Measurements from ENCODE around the gene SLC22A12. TPM values are rescaled to one million over a fixed set of nuclear protein-coding genes. Genes with fewer than 3 reads are reported as not detected.

SLC22A12 gene
- total RNA-seq, 1 donor from 2014 or later, result not detected

DNA sequence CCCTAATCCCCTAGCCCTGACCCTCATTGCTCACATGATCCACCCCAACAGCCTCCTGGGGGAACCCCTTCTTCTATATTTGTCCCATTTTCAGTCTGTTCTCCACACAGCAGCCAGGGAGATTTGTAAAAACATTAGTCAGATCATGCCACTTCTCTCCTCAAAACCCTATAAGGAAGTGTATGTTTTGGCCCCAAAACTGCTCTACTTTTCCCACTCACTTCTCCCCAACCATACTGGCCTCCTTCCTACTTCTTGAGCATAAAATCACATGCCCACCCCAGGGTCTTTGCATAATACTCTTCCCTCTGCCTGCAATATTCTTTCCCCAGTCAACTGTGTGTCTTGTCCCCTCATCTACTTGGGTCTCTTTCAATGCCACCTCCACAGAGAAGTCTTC, 4.7 kb upstream of the SLC22A12 start:
- H3K36me3 ChIP-seq (ENCODE audit: control insufficient read depth, insufficient read depth, low read length), result no peaks in the 10 kb centered on the region

GRCh38 chr11:64588701-64589100, 2.3 kb upstream of the SLC22A12 start:
- no peak for DNase-seq (ENCODE audit: low read depth)
- Histone ChIP-seq H3K36me3 (ENCODE audit: control insufficient read depth, insufficient read depth, low read length) (no peaks in the 10 kb centered on the region), H3K27me3 (ENCODE audit: control insufficient read depth, insufficient read depth, low read length) (peaks cover 6% of the 10 kb centered on the region), H3K4me3 (ENCODE audit: low read depth, low read length) (no peak overlapping the region)
- no peak for TF ChIP-seq CTCF (IDR thresholded peaks at IDR 0.05; ENCODE audit: insufficient read depth, low read length, poor library complexity, severe bottlenecking)

More for the DNA sequence above, 4.7 kb upstream of the SLC22A12 start:
- no peak for TF ChIP-seq CTCF (IDR thresholded peaks at IDR 0.05; ENCODE audit: insufficient read depth, low read length, poor library complexity, severe bottlenecking)
- H3K4me3 ChIP-seq (ENCODE audit: low read depth, low read length), result no peak overlapping the region
- DNase-seq (ENCODE audit: low read depth), result no peak
- peaks cover 6% of the 10 kb centered on the region for H3K27me3 ChIP-seq (ENCODE audit: control insufficient read depth, insufficient read depth, low read length)

GRCh38 chr11:64591257-64592233, 525 bp downstream of the SLC22A12 start:
- Histone ChIP-seq H3K36me3 (ENCODE audit: control insufficient read depth, insufficient read depth, low read length) (no peaks in the 10 kb centered on the region), H3K4me3 (ENCODE audit: low read depth, low read length) (no peak overlapping the region), H3K27me3 (ENCODE audit: control insufficient read depth, insufficient read depth, low read length) (peaks cover 2% of the 10 kb centered on the region)
- no peak for TF ChIP-seq CTCF (IDR thresholded peaks at IDR 0.05; ENCODE audit: insufficient read depth, low read length, poor library complexity, severe bottlenecking)
- no peak for DNase-seq (ENCODE audit: low read depth)

- Histone ChIP-seq H3K4me3 (ENCODE audit: low read depth, low read length) (no peak overlapping the region), H3K27me3 (ENCODE audit: control insufficient read depth, insufficient read depth, low read length) (peaks cover 2% of the 10 kb centered on the region), H3K36me3 (ENCODE audit: control insufficient read depth, insufficient read depth, low read length) (no peaks in the 10 kb centered on the region)
- no peak for TF ChIP-seq CTCF (IDR thresholded peaks at IDR 0.05; ENCODE audit: insufficient read depth, low read length, poor library complexity, severe bottlenecking)
- DNase-seq (ENCODE audit: low read depth), result no peak
Observed at GRCh38 chr11:64592234-64592615, 1.2 kb downstream of the SLC22A12 start.

- no peak for DNase-seq (ENCODE audit: low read depth)
- TF ChIP-seq CTCF (IDR thresholded peaks at IDR 0.05; ENCODE audit: insufficient read depth, low read length, poor library complexity, severe bottlenecking), result no peak
- H3K27me3 ChIP-seq (ENCODE audit: control insufficient read depth, insufficient read depth, low read length), result peaks cover 2% of the 10 kb centered on the region
- no peak overlapping the region for H3K4me3 ChIP-seq (ENCODE audit: low read depth, low read length)
- no peaks in the 10 kb centered on the region for H3K36me3 ChIP-seq (ENCODE audit: control insufficient read depth, insufficient read depth, low read length)
Observed at GRCh38 chr11:64592656-64593055, 1.6 kb downstream of the SLC22A12 start.

All from kidney epithelial cell (primary cell).